GM19240 (cell line): ENCODE measurements around the gene SORT1.
"Not testable (repeated sequence)": the region's sequence is repeated elsewhere in the genome, so short reads cannot be mapped to it uniquely, and the experiment has no call there.

Experiments
- DNase-seq: peaks from one replicate; pipeline ENCODE4 v3.0.0; 2011; ENCODE audit warnings: low spot score; ENCODE audit not compliant: insufficient read length

Gene SORT1

DNA sequence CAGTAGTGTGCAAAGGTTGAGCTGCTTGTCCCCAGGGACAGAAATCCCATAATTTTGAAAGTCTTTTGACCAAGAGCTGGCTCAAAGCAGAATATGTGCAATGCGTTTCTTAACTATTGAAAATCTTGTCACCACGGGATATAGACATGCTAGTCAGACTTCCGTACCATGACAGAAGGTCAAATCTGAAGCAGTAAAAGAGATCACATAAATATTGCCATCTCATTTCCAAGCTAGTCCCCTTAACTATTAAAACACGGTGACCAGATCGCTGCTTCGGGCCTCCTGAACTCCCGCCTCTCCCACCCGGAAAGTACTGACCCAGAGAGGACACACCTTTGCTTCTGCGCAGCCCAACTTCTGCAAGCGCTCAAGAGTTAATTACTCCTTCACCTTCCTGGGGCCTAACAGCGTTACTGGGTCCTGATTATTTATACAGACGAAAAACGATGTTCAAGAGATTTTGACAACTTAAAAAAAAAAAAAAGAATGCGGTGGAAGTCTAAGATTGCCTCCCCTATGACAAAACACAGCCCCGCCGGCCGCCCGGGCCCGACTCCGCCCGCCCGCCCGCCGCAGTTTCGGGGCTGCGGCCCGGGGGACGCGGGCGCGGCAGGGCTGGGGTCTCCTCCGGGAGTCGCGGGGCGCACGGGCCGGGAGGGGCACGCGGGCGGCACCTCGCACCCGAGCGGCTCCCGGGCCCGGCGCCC, 692 bp downstream of the SORT1 start:
- DNase-seq = no peak

DNA sequence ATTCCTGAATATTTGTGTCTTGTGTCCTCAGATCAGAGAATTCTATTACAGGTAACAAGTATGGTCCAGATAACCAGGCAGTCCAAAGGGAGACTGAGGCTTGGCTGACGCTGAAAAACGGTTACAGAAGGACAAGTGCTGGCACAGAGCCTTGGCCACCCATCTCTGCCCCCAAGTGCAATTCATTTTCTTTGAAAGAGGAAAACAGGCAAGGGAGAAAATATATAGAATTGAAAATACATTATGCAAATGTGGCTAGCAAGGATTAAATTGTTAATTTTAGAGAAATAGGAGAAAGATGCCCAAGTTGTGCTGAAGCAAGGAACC, 1.2 kb downstream of the SORT1 start:
- DNase-seq = no peak

DNA sequence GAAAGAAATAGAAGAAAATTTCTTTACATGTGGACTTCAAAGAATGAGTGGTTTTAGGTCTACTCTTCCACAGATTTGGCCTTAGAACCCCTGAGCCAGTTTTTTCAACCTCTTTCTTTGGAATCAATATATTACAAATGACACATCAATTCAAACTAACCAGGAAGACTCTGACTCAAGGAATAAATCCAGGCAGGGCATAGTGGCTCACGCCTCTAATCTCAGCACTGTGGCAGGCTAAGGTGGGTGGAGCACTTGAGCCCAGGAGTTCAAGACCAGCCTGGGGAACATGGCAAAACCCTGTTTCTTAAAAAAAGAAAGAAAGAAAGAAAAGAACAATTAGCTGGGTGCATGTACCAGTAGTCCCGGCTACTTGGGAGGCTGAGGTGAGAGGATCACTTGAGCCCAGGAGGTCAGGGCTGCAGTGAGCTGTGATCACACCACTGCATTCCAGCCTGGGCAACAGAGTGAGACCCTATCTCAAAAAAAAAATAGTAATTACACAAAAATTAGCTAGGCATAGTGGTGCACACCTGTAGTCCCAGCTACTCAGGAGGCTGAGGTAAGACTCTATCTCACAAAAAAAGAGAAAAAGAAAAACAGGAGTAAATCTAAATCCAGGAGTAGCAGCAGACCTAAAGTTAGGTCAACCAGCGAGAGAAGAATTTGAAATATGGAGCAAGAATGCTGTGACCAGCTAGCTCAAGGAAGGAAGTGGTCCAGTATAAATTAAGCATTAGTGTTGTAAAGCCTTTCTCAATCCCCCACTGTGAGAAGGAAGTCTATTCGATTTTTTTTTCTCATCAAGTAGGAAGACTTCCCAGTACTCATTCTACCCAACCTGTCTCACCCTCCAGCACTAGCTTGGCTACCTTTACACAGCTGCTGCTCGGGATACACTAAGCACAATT, 1.9 kb downstream of the SORT1 start:
- no peak for DNase-seq

DNA sequence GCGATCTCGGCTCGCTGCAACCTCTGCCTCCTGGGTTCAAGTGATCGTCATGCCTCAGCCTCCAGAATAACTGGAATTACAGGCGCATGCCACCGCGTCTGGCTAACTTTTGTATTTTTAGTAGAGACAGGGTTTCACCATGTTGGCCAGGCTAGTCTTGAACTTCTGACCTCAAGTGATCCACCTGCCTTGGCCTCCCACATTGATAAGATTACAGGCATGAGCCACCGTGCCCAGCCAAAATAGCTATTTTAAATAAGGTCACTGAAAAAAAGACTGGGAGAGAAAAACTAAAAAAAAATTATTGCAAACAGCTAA, 2.5 kb downstream of the SORT1 start:
- not testable (repeated sequence) for DNase-seq

DNA sequence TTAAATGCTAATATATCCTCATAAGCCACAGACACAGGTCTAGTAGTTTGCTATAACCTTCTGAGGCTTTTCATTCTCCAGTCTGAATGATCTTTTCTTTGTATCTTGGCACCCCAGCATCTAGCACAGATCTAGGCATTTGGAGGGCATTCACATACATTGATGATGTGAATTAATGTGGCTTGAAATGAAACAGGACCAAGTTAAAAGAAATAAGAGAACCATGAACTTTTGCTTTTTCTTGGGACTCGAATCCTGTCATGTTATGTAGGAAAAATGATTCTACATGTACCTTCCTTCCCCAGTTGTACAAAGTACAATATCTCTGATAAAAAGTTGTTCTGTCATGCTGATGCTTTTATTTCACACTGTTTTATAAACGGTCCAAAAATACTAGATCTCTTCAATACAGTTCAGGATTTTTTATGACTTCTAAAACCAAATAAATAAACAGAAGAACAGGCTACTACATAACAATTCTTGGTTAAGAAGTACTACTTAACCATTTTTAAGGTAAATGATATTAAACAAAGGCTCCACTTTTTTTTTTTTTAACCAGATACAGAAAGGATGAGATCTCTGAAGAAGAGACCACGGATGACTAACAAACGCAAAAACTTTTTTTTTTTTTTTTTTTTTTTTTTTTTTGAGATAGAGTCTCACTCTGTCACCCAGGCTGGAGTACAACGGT, 3.0 kb downstream of the SORT1 start:
- no peak for DNase-seq

DNA sequence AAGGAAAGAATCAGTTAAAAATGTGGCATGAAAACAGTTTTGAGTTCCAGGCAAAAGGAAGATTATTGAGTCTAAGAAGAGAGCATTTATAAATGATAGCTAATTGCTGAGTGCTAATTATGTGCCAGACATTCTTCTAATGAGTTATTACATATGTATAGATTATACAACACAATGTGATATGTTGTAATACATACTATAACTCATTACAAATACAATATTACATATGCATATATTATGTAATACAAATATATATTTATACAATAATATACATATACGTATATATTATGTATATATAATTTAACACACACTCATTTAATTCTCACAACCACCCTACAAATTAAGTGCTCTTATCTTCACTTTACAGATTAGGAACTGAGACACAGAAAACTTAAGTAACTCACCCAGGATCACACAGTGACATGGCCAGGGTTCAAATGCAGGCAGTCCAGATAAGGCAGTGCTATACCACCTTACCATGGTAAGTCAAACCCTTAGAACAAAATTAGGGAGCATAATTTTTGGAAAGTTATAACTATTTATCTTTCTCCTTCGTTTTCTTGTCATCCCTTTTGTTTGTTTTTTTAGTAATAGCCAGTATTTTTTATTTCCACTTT, 4.0 kb downstream of the SORT1 start:
- DNase-seq = no peak

DNA sequence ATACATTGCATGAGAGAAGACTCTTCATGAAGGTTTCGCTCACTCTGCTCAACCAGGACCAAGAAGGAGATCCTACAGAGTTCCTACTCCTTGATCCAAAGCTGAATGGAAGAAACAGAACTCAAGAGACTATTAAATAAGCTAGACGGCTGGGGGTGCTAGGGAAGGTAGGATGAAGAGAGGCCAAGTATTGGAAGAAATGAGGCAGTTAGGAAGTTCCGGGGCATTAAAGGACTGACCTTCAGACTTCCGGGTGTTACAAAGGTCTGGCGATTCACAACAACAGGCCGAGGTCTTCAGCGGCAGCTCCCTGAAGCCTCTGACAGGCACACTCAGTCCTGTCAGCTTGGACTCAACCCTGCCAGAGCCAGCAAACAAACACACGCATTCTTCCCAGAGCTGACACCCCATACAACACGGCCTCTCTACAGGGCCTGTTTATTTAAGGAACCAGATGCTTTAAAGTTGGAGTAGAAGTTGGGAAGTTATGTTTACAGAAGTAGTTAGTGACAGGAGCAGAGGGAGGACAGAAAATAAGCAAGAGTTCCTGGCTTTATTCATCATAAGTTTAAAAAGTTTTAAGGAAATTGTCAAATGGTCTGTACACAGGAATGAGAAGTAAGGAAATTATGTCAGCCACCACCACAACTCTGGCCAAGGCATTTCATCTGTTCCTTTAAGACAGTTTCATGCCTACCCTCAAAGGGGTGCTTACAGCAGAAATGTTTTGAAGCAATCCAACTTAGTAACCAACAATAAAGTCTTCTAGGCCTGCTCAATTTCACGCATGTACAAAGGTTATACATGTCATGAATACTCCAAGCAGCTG, 4.7 kb downstream of the SORT1 start:
- no peak for DNase-seq

DNA sequence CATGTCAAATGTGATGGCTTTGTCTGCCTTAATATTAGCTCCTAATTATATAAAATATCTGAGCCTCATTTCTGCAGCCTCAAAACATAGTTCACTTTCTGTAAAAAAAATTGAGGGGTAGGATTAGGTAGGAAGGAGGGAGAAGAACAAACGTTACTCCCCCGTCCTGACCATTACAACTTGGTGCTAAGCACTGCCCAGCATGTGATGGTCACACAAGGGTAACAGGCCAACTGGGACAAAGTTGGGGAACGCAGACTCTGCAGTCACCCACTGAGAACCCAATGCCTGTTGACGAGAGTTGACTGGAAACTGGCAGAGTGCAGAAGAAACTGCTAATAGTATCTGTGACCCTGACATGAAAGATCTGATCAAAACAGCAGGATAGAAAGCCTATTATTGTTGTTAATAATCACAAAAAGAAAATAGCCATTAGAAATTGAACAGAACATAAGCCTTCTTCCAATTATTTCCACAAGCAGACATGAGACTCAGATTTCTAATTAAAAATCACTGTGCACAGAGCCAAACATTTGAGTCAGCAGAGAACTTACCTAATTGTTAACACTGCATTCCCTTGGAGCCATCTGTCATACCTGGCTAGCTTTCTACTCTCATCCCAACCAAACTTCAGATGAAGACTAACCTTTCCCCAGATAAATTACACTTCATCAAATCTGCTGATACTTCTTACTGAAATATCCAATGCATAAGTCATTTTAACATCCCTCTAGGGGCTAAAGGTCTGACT, 5.5 kb downstream of the SORT1 start:
- DNase-seq = no peak

DNA sequence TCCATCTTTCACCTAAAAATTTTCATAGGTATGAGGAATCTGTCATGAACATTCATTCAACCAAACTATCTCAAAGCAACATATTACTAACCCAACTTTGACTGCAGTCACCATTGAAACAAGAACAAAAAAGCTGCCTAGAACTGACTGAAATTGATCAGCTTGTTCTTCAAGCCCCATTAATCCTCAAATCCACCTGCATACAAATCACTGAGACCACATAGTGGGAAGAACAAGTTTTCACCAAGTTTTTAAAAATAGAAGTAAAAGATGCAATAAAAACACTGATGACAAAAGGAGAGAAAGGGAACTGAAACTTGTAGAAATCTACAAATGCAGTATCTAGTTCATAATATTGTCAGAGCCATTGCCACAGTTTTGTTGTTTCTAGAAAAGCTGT, 6.1 kb downstream of the SORT1 start:
- DNase-seq = no peak

DNA sequence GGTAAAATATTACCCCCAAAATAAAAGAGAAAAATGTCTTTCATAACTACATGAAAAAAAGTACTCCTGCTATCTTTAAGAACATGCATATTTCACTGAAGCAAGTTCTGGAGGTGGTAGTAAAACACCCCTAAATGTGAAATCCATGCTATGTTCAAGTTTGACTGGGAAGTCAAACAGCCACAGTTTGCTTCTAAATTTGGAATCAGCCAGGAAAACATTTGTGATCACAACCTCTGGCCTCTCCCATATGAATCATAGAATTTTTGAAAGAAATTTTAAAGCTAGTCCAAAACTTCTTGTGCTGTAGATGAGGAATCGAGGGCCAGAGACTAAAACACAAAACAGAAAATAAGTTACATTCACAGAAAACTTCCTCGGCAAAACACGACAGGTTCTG, 6.6 kb downstream of the SORT1 start:
- no peak for DNase-seq

DNA sequence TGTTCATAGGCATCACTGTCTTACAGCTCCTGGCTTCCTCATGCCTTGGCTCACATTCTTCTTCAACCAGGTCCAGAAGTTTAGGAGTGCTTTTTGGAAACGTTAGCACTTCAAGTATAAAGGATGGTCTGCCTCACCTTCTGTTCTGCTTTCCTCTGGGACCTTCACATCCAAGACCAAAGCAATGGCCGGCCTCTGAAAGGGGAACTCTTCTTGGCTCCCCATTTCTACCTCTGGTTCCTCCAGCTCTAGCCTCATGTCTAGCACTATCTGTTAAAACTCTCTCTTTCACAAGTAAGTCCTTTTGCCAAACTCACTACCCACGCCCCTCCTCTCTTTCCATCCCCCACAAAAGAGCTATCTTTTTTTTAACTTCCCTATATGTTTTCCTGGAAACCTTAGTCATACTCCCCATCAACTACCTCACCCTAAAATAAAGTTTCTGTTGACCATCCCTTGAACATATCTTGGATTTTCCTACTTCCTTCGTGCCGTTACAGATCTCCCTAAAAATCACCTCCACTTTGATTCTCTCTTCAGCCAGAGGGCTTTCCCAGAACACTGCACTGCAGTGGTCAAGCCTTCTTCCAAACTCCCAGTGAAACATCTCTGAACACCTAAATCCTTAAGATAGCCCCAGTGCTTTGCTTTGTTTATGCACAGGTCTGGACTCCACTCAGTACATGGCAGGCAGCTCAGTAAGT, 7.9 kb downstream of the SORT1 start:
- no peak for DNase-seq

DNA sequence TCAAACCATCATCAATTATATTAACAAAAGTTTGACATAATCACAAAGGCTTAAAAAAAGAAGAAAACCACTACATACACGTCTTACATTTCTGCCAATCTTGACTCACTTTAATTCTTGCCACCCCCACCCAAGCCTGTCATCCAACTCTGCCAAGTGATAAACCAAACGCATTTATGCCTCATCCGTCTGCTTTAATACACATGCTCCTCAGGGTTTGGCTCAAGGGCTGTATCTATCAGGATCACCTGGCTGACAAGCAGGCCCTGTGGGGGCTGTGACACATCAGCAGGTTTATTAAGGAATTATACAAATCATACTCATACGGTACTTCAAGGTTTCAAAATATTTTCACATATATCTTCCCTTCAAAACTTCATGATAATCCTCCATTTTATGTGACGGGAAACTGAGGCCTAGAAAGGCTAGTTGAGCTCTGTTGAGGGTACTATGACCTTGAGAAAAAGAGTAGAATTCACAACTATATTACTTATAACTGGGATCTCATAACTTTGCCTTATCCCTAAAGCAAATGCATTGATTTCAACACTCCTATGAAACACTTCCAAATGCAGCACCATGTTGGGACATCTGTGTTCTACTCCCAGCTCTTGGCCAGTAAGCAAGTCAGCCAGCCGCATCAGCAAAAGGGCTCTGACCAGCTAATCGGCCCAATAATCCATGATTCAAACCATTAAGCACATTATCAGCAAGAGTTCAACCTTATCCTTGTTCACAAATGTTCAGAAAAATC, 8.7 kb downstream of the SORT1 start:
- no peak for DNase-seq

DNA sequence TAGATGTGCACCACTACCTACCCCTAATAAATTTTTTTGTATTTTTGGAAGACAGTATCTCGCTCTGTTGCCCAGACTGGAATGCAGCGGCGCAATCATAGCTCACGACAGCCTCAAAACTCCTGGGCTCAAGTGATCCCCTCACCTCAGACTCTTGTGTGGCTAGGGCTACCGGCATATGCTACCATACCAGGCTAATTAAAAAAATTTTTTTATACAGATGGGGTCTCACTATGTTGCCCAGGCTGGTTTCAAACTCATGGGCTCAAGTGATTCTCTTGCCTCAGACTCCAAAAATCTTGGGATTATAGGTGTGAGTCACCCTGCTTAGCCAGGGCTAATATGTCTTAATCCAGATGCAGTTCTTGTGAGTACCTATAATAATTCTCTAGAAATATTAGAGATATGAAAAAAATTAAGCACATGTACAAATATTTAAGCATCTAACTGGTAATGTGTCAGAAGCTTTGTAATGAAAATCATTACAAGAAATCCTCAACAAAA, 9.5 kb downstream of the SORT1 start:
- no peak for DNase-seq

DNA sequence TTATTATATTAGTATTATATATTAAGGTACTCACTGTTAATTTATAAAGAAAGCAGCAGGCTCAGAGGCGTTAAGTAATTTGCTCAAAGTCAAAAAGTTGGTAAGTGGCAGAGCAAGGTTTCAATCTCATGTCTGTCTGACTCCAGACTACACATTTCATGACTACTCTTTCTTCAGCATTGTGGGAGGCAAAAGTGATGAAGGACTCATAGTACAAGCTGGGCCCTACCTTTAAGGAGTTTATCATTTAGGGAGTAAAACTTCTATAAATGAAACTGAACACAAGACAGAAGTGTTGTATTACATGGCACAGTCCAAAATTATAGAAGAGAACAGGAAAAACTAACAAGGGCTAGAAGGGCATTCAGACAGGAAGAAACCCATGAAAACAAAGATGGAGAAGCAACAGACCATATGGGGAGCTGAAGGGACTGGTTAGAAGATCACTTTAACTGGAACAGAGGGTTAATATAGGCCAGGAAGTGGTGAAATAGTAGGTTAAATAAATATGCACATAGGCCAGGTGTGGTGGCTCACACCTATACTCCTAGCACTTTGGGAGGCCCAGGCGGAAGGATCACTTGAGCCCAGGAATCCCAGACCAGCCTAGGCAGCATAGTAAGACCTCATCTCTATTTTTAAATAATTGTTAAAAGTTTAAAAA, 11.5 kb downstream of the SORT1 start:
- DNase-seq = no peak

DNA sequence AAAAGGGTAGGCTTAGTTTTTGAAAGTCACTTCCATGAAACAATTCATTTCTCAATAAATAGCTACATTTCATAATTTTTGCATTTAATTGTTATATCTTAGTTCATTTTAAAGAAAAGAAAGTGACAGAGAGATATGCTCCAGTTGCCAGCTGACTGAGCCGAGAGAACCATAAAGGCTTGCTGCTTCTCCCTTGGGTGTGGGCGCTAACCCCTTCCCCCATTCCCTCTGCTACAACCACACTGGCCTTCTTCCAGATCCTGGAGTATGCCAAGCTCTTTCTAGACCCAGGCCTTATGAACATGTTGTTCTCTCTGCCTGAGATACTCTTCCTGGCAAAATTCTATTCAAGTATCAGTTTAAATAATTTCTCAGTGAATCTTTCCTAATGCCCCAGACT, 12.3 kb downstream of the SORT1 start:
- no peak for DNase-seq

DNA sequence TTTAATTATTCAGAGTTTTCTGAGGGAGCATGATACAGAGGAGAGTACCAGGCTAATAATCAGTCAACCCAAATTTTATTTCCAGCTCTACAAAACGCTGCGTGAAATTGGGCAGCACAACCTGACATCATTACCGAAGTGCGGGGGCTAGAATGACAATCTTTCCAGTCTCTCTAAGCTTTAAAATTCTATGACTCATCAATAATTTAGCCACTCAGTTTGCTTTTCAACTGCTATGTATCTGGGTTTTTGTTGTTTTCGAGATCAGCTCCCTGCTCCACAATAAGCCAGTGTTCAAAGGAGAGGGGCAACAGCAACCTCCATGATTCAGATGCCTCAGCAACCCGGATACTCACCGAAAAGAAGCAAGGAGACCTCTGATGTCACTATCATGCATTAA, 13.9 kb downstream of the SORT1 start:
- no peak for DNase-seq

DNA sequence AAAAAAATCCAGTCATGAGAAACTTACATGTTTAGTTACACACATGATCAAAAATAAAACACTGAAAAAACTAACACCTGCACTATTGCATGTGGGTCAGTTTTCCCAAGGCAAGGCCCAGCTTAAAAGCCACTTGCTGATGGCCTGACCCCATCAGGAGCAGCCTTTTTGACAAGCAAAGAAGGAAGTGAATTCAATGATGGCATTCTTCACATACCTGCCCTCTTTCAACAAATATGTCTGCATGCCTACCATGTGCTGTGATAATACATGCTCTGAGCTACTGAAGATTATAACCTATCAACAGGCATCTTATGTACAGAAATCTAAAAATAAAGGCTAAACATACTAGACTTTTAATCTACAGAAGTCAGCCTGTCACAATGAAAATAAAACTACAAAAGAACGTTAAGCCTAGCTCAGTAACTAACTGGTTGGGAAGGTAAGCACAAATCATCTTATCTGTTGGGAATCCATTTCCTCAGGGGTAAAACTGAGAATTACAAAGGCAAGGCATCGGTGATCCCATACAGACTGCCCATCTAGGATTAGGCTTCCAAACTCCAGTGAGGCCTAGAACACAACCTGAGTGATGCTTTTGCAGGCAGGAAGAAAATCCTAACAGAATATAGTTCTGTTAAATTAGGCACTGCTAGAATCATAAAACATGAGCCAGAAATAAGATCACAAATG, 14.5 kb downstream of the SORT1 start:
- DNase-seq = no peak

DNA sequence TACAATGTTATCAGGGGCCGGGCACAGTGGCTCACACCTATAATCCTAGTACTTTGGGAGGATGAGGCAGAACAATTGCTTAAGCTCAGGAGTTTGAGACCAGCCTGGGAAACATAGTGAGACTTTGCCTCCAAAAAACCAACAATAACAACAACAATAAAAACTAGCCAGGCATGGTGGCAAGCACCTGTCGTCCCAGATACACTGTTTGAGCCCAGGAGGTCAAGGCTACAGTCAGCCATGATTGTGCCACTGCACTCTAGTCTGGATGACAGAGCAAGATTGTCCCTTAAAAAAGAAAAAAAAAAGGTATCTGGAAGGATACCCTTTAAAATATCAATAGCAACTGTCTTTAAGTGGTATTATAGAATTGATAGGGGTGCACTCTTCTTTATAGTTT, 16.1 kb downstream of the SORT1 start:
- DNase-seq = no peak
